ENCODE measurements around the gene MUC22.
"Not testable (repeated sequence)": the region's sequence is repeated elsewhere in the genome, so short reads cannot be mapped to it uniquely, and the experiment has no call there.

MUC22 gene

GRCh38 chr6:31040801-31041200, 30.5 kb downstream of the MUC22 start:
- no peak for DNase-seq

- no peak for DNase-seq
Measured at GRCh38 chr6:31041372-31041974, 31.2 kb downstream of the MUC22 start.

- no peak for DNase-seq
Measured at GRCh38 chr6:31042806-31043205, 32.5 kb downstream of the MUC22 start.

- no peak for DNase-seq
Measured at GRCh38 chr6:31048099-31048498, 37.8 kb downstream of the MUC22 start.

- DNase-seq: no peak
Measured at GRCh38 chr6:31049518-31049917, 39.2 kb downstream of the MUC22 start.

GRCh38 chr6:31053187-31053586, 42.9 kb downstream of the MUC22 start:
- DNase-seq: not testable (repeated sequence)

GRCh38 chr6:31053873-31054272, 43.6 kb downstream of the MUC22 start:
- DNase-seq: peak; percentile 38

- DNase-seq: no peak
Measured at GRCh38 chr6:31055441-31055840, 45.2 kb downstream of the MUC22 start.

- no peak for DNase-seq
Measured at GRCh38 chr6:31057426-31058003, 47.2 kb downstream of the MUC22 start.

GRCh38 chr6:31058128-31058894, 48.0 kb downstream of the MUC22 start:
- no peak for DNase-seq

- no peak for DNase-seq
Measured at GRCh38 chr6:31060145-31060544, 49.9 kb downstream of the MUC22 start.

GRCh38 chr6:31063906-31064435, 53.7 kb downstream of the MUC22 start:
- no peak for DNase-seq

- DNase-seq: no peak
Measured at GRCh38 chr6:31065556-31065955, 55.3 kb downstream of the MUC22 start.

- DNase-seq: not testable (repeated sequence)
Measured at GRCh38 chr6:31067028-31067427, 56.8 kb downstream of the MUC22 start.

- DNase-seq: not testable (repeated sequence)
Measured at GRCh38 chr6:31067891-31068668, 57.8 kb downstream of the MUC22 start.

- DNase-seq: peak; percentile 49
Measured at GRCh38 chr6:31068669-31069340, 58.5 kb downstream of the MUC22 start.

GRCh38 chr6:31070711-31071197, 60.5 kb downstream of the MUC22 start:
- peak; percentile 14 for DNase-seq

GRCh38 chr6:31074401-31074800, 64.1 kb downstream of the MUC22 start:
- DNase-seq: no peak

- no peak for DNase-seq
Measured at GRCh38 chr6:31075528-31075927, 65.3 kb downstream of the MUC22 start.

- no peak for DNase-seq
Measured at GRCh38 chr6:31076611-31077010, 66.3 kb downstream of the MUC22 start.

GRCh38 chr6:31079656-31080261, 69.5 kb downstream of the MUC22 start:
- peak; percentile 45 for DNase-seq

GRCh38 chr6:31081872-31082271, 71.6 kb downstream of the MUC22 start:
- no peak for DNase-seq
